OCI-LY1 (cell line): ENCODE data around the gene SIX2.

ENCODE experiments used
- H2AFZ ChIP-seq: fragments of 200-600 bp; sonication (generic), shearing (Covaris generic); 2 replicates; pipeline ENCODE4 v1.6.0; 2014; ENCODE audit warnings: antibody characterized with exemption, mild to moderate bottlenecking, low read length
- H3F3A ChIP-seq: fragments of 200-600 bp; sonication (generic), shearing (Covaris generic); 2 replicates; pipeline ENCODE4 v1.6.0; 2014; ENCODE audit warnings: mild to moderate bottlenecking, antibody characterized with exemption, low read length, moderate library complexity; ENCODE audit not compliant: insufficient read depth
- H3K27ac ChIP-seq: fragments of 200-600 bp; sonication (generic); 2 replicates; pipeline ENCODE4 v1.5.1; 2014; ENCODE audit warnings: low read length, mixed run types, mild to moderate bottlenecking, low read depth; ENCODE audit not compliant: poor library complexity, severe bottlenecking
- H3K27me3 ChIP-seq: fragments of 200-600 bp; sonication (generic); 2 replicates; pipeline ENCODE4 v1.6.0; 2014; ENCODE audit warnings: antibody characterized with exemption, mild to moderate bottlenecking, low read length, moderate library complexity; ENCODE audit not compliant: insufficient read depth
- H3K36me3 ChIP-seq: fragments of 200-600 bp; sonication (generic); 2 replicates; pipeline ENCODE4 v1.6.1; 2014; ENCODE audit warnings: mild to moderate bottlenecking, antibody characterized with exemption, low read length, moderate library complexity, mixed read lengths; ENCODE audit not compliant: insufficient read depth
- H3K4me1 ChIP-seq: fragments of 200-600 bp; sonication (generic); 2 replicates; pipeline ENCODE4 v1.5.1; 2014; ENCODE audit warnings: mild to moderate bottlenecking, low read length, moderate library complexity; ENCODE audit not compliant: insufficient read depth, severe bottlenecking
- H3K4me2 ChIP-seq: fragments of 200-600 bp; sonication (generic), shearing (Covaris generic); 2 replicates; pipeline ENCODE4 v1.6.1; 2014; ENCODE audit warnings: low read length
- H3K4me3 ChIP-seq: fragments of 200-600 bp; sonication (generic); 2 replicates; pipeline ENCODE4 v1.5.1; 2014; ENCODE audit warnings: low read length, low read depth, mild to moderate bottlenecking, mixed read lengths; ENCODE audit not compliant: poor library complexity, severe bottlenecking
- H3K79me2 ChIP-seq: fragments of 200-600 bp; shearing (Covaris generic); 2 replicates; pipeline ENCODE4 v1.6.1; 2016; ENCODE audit warnings: mixed run types, low read length, mixed read lengths; ENCODE audit not compliant: insufficient read depth
- H3K9ac ChIP-seq: fragments of 200-600 bp; sonication (generic), shearing (Covaris generic); 2 replicates; pipeline ENCODE4 v1.6.1; 2014; ENCODE audit warnings: mild to moderate bottlenecking, low read length, mixed read lengths
- H3K9me2 ChIP-seq: fragments of 200-600 bp; sonication (generic), shearing (Covaris generic); 2 replicates; pipeline ENCODE4 v1.6.1; 2014; ENCODE audit warnings: low read depth, mild to moderate bottlenecking, low read length, mixed read lengths
- H3K9me3 ChIP-seq: fragments of 200-600 bp; shearing (Covaris generic); 2 replicates; pipeline ENCODE4 v1.6.1; 2014; ENCODE audit warnings: low read length, mixed read lengths
- H4K20me1 ChIP-seq: fragments of 200-600 bp; sonication (generic), shearing (Covaris generic); 2 replicates; pipeline ENCODE4 v1.6.0; 2016; ENCODE audit warnings: mild to moderate bottlenecking, low read length; ENCODE audit not compliant: insufficient read depth
- CTCF ChIP-seq: fragments of 200-600 bp; sonication (generic), shearing (Covaris generic); IDR thresholded peaks from 2 replicates; pipeline ENCODE4 v1.5.1; 2017; ENCODE audit warnings: mild to moderate bottlenecking, antibody characterized with exemption, low read length, moderate library complexity, mixed read lengths
- EZH2 ChIP-seq: fragments of 200-600 bp; sonication (generic), shearing (Covaris generic); IDR thresholded peaks from 2 replicates; pipeline ENCODE4 v1.8.0; 2017; ENCODE audit warnings: borderline replicate concordance, mixed run types, mild to moderate bottlenecking, antibody characterized with exemption, low read length, moderate library complexity, mixed read lengths

SIX2 gene

GRCh38 chr2:45004562-45005191, 4.6 kb downstream of the SIX2 start:
- Histone ChIP-seq H3K9me3 (no peaks in the 10 kb centered on the region), H4K20me1 (no peaks in the 10 kb centered on the region), H3K27me3 (0 out of 2 replicates have a peak, but pooled peaks cover 9% of the 10 kb centered on the region), H3K36me3 (no peaks in the 10 kb centered on the region), H3K79me2 (no peaks in the 10 kb centered on the region), H3K4me2 (no peak overlapping the region), H3K4me3 (no peak overlapping the region), H3K9ac (no peak overlapping the region), H3K9me2 (no peaks in the 10 kb centered on the region), H3K4me1 (no peaks in the 10 kb centered on the region), H3F3A (no peaks in the 10 kb centered on the region), H3K27ac (no peak overlapping the region), H2AFZ (no peak overlapping the region)
- no peak for TF ChIP-seq EZH2
- TF ChIP-seq CTCF = no peak

GRCh38 chr2:45003579-45004551, 5.4 kb downstream of the SIX2 start:
- no peak overlapping the region for H2AFZ ChIP-seq
- no peaks in the 10 kb centered on the region for H3K4me1 ChIP-seq
- no peaks in the 10 kb centered on the region for H4K20me1 ChIP-seq
- no peak for TF ChIP-seq EZH2
- H3K9ac ChIP-seq = no peak overlapping the region
- H3K27ac ChIP-seq = no peak overlapping the region
- 0 out of 2 replicates have a peak, but pooled peaks cover 9% of the 10 kb centered on the region for H3K27me3 ChIP-seq
- H3K4me2 ChIP-seq = no peak overlapping the region
- no peaks in the 10 kb centered on the region for H3F3A ChIP-seq
- H3K4me3 ChIP-seq = no peak overlapping the region
- H3K9me3 ChIP-seq = no peaks in the 10 kb centered on the region
- no peaks in the 10 kb centered on the region for H3K79me2 ChIP-seq
- H3K36me3 ChIP-seq = no peaks in the 10 kb centered on the region
- H3K9me2 ChIP-seq = no peaks in the 10 kb centered on the region

- no peak overlapping the region for H3K4me3 ChIP-seq
- H3K9me3 ChIP-seq = no peaks in the 10 kb centered on the region
- H3K36me3 ChIP-seq = no peaks in the 10 kb centered on the region
- no peaks in the 10 kb centered on the region for H3K4me1 ChIP-seq
- H3K9ac ChIP-seq = no peak overlapping the region
- TF ChIP-seq EZH2 (no peak), CTCF (no peak)
- H3K79me2 ChIP-seq = no peaks in the 10 kb centered on the region
- no peaks in the 10 kb centered on the region for H3K9me2 ChIP-seq
- 0 out of 2 replicates have a peak, but pooled peaks cover 9% of the 10 kb centered on the region for H3K27me3 ChIP-seq
- H4K20me1 ChIP-seq = no peaks in the 10 kb centered on the region
- no peak overlapping the region for H3K4me2 ChIP-seq
- no peak overlapping the region for H2AFZ ChIP-seq
- no peaks in the 10 kb centered on the region for H3F3A ChIP-seq
- H3K27ac ChIP-seq = no peak overlapping the region
These were observed 6.6 kb downstream of the SIX2 start for GRCh38 chr2:45002686-45003085.
